Astrocyte of the spinal cord (primary cell): ENCODE results near the gene MIX23.

Experiments
- DNase-seq: peaks from one replicate; pipeline ENCODE4 v3.0.0; 2011; ENCODE audit warnings: low read depth, low spot score
- H3K4me3 ChIP-seq: 2 replicates; pipeline ENCODE4 v1.5.1; 2011; ENCODE audit warnings: low read depth, mild to moderate bottlenecking, low read length, moderate library complexity
- CTCF ChIP-seq: IDR thresholded peaks from 2 replicates; pipeline ENCODE4 v1.5.1; 2012; ENCODE audit warnings: low read depth, mild to moderate bottlenecking, low read length, inconsistent platforms
- in situ Hi-C: cut with HindIII; loops from 2 replicates; pipeline ENCODE4 v1.10.0; 2017; ENCODE audit warnings: low sequenced_read_pairs

Gene MIX23

GRCh38 chr3:122318620-122319019 lies 64.4 kb downstream of the MIX23 start:
- no peak for TF ChIP-seq CTCF
- DNase-seq = no peak
- no peak overlapping the region for H3K4me3 ChIP-seq
- in situ Hi-C loops = no loop called here

- H3K4me3 ChIP-seq = no peak overlapping the region
- DNase-seq = no peak
- in situ Hi-C loops = no loop called here
- TF ChIP-seq CTCF = no peak
Observed at GRCh38 chr3:122316368-122316767, 66.7 kb downstream of the MIX23 start.

GRCh38 chr3:122315619-122316018 lies 67.4 kb downstream of the MIX23 start:
- in situ Hi-C loops = no loop called here

GRCh38 chr3:122314228-122314876 lies 68.7 kb downstream of the MIX23 start:
- in situ Hi-C loops = no loop called here
- no peak for TF ChIP-seq CTCF
- H3K4me3 ChIP-seq = no peak overlapping the region
- no peak for DNase-seq

More at GRCh38 chr3:122315619-122316018, 67.4 kb downstream of the MIX23 start:
- no peak for DNase-seq
- no peak for TF ChIP-seq CTCF
- H3K4me3 ChIP-seq = no peak overlapping the region

GRCh38 chr3:122313281-122313680 lies 69.8 kb downstream of the MIX23 start:
- no peak for DNase-seq
- H3K4me3 ChIP-seq = no peak overlapping the region
- TF ChIP-seq CTCF = no peak

GRCh38 chr3:122312826-122313225 lies 70.2 kb downstream of the MIX23 start:
- no peak for DNase-seq
- in situ Hi-C loops = no loop called here
- H3K4me3 ChIP-seq = no peak overlapping the region
- no peak for TF ChIP-seq CTCF

More at GRCh38 chr3:122313281-122313680, 69.8 kb downstream of the MIX23 start:
- in situ Hi-C loops = no loop called here
